Tibial nerve (tissue), 4 donors: ENCODE data around the gene CARMIL1. TPM values are rescaled to one million over a fixed set of nuclear protein-coding genes. Genes with fewer than 3 reads are reported as not detected.
A peak's percentile ranks its signal among the peaks of the same experiment; 100 is the strongest.
"Not testable (repeated sequence)": the region's sequence is repeated elsewhere in the genome, so short reads cannot be mapped to it uniquely, and the experiment has no call there.

Source experiments
- DNase-seq, 2 donors: peaks; one replicate each; pipeline ENCODE4 v3.0.0-alpha.2; 2019; ENCODE audit warnings: low spot score in 2 of 2
- H3K27ac ChIP-seq, 4 donors: fragments of 200-600 bp; sonication (generic) in 3 of 4; one replicate each; pipeline ENCODE4 v1.5.1; 2017 to 2019; ENCODE audit warnings: mild to moderate bottlenecking in 1 of 4
- H3K27me3 ChIP-seq, 2 donors: fragments of 200-600 bp; sonication (generic) in 1 of 2; one replicate each; pipeline versions ENCODE4 v1.5.1 to v1.6.0; 2017 to 2019
- H3K36me3 ChIP-seq, 3 donors: fragments of 200-600 bp; sonication (generic); one replicate each; pipeline ENCODE4 v1.5.1; 2018 to 2019
- H3K4me1 ChIP-seq, 4 donors: fragments of 200-600 bp; sonication (generic) in 3 of 4; one replicate each; pipeline ENCODE4 v1.5.1; 2017 to 2019
- H3K4me3 ChIP-seq, 4 donors: fragments of 200-600 bp; sonication (generic) in 3 of 4; one replicate each; pipeline ENCODE4 v1.5.1; 2017 to 2019; ENCODE audit warnings: mild to moderate bottlenecking in 1 of 4, moderate library complexity in 1 of 4
- H3K9me3 ChIP-seq, 4 donors: fragments of 200-600 bp; sonication (generic) in 3 of 4; one replicate each; pipeline ENCODE4 v1.5.1; 2017 to 2019
- EP300 ChIP-seq, 2 donors: sonication (generic); formaldehyde crosslinking; IDR thresholded peaks; one replicate each; pipeline ENCODE4 v1.6.1; 2017; ENCODE audit warnings: antibody characterized with exemption in 2 of 2, mild to moderate bottlenecking in 1 of 2
- POLR2A ChIP-seq, 2 donors: fragments of 450-650 bp; IDR thresholded peaks; one replicate each; pipeline ENCODE4 v1.6.1; 2017; ENCODE audit warnings: antibody characterized with exemption in 2 of 2, mild to moderate bottlenecking in 2 of 2, moderate library complexity in 2 of 2
- WGBS, 2 donors: methylation state at CpG; one replicate each; pipeline ENCODE4 v1.1.5; 2018; 5-methylcytosine and 5-hydroxymethylcytosine counted together
- total RNA-seq, 4 donors: library from RNA; depleted of rRNA; stranded (reverse); fragments of >200 nt; gene quantifications; one replicate each; pipeline ENCODE4 v1.1.0, GENCODE V29; 2016
- TF ChIP-seq, protein P1 (sequence below), 5 experiments: fragments of 200-600 bp in 3 of 5; fragments of 450-650 bp in 2 of 5; sonication (generic) in 3 of 5; IDR thresholded peaks; one replicate each; pipeline ENCODE4 v1.5.1; 2016 to 2019; ENCODE audit warnings: antibody characterized with exemption in 5 of 5, mild to moderate bottlenecking in 3 of 5, moderate library complexity in 2 of 5

CARMIL1 gene
- total RNA-seq, 4 donors from 2014 or later, result 29.1 to 43.5 (median 34.1) TPM

DNA sequence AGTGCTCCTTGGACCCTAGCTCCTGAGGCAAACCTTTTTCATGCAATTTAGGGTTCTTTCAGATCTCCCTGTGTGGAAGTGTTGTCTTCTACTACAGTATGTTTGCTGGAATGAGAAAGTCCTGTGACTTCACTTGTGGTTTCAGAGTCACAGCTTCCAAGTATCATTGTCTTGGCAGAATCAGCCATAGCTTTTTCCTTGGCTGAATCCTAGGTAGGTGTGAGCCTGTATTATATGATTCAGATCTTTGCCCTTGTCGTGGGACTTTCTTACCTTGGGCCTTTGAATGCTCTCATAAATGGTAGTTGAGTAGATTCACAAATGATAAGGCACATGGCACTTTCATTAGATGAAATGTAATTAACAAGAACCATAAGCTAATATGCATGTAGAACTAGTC is 16.5 kb downstream of the CARMIL1 start:
- Histone ChIP-seq H3K4me1 (peaks cover 0 to 44% (median 30%) of the 10 kb centered on the region in 4 donors), H3K27me3 (no peaks in the 10 kb centered on the region), H3K27ac (peak overlapping the region in 3 of 4 donors; percentile 53 to 87 (median 83)), H3K36me3 (no peaks in the 10 kb centered on the region), H3K9me3 (no peaks in the 10 kb centered on the region), H3K4me3 (no peak overlapping the region)
- TF ChIP-seq EP300 (IDR thresholded peaks at IDR 0.05), result peak in 1 of 2 donors; percentile 11
- no peak for TF ChIP-seq POLR2A (IDR thresholded peaks at IDR 0.05)
- no peak for DNase-seq
- WGBS, 2 donors, result 78 to 85% methylated on average over 1 of the region's 1 CpG

GRCh38 chr6:25296217-25296905 is 17.2 kb downstream of the CARMIL1 start:
- TF ChIP-seq POLR2A (IDR thresholded peaks at IDR 0.05) (no peak), EP300 (IDR thresholded peaks at IDR 0.05) (no peak)
- no peak overlapping the region for H3K4me3 ChIP-seq
- H3K9me3 ChIP-seq, result no peaks in the 10 kb centered on the region
- no peaks in the 10 kb centered on the region for H3K27me3 ChIP-seq
- WGBS, 2 donors, result 70 to 79% methylated on average over 2 of the region's 2 CpGs
- no peak for DNase-seq
- H3K27ac ChIP-seq, result peak overlapping the region in 3 of 4 donors; percentile 53 to 87 (median 83)
- H3K36me3 ChIP-seq, result no peaks in the 10 kb centered on the region
- H3K4me1 ChIP-seq, result peaks cover 0 to 49% (median 36%) of the 10 kb centered on the region in 4 donors

DNA sequence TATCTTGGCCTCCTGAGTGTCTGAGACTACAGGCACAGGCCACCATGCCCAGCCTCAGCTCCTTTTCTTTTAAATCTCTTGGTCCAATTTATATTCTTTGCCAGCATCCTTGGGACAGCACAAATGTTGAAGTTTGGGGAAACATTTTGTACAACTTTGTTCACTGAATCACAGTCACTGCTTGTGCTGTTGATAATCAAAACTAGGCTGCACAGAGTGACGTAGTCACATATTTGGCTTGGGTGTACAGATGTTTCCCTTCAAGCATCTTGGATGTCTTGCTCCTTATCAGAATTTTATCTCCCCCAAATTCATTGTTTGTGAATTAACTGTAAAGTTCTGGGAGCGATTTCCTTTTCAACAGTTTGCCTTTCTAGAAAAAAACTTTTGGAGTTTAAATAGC is 17.9 kb downstream of the CARMIL1 start:
- peaks cover 0 to 54% (median 39%) of the 10 kb centered on the region in 4 donors for H3K4me1 ChIP-seq
- H3K4me3 ChIP-seq, result no peak overlapping the region
- DNase-seq, result peak in 1 of 2 donors; percentile 39
- no peaks in the 10 kb centered on the region for H3K36me3 ChIP-seq
- TF ChIP-seq POLR2A (IDR thresholded peaks at IDR 0.05) (no peak), EP300 (IDR thresholded peaks at IDR 0.05) (peak in 1 of 2 donors; percentile 71)
- H3K9me3 ChIP-seq, result no peaks in the 10 kb centered on the region
- peak overlapping the region in 3 of 4 donors; percentile 57 to 87 (median 83) for H3K27ac ChIP-seq
- H3K27me3 ChIP-seq, result no peaks in the 10 kb centered on the region
- WGBS, 2 donors, result 38 to 52% methylated on average over 2 of the region's 2 CpGs

DNA sequence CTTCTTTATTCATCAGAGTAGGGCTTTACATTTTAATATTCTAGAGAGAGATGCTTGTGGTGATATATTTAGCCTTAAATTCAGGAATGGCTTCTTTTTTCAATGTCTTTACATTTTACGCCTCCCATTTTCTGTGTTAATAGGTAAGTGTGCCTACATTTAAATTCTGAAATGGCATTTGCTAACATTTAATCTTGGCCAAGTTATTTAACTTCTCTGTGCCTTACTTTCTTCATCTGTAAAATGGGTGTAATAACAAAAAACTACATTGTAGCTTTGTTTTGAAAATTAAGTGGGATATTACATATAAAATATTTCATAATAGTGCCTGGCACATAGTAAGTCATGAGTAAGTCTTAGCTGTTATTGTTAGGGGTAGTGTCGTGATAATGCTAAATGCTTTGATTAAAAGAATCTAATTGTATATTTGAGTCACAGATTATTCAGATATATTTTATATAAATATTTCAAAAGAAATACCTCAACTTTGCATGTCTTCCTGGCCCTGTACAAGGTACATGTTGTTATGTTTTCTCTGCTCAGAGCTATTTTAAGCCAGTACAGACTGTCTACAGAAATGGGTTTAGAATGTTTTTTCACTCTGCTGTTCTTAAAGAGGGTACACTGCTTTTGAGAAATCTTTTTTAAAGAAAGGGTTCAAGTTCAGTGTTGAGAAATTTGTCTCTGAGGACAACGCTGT is 18.8 kb downstream of the CARMIL1 start:
- Histone ChIP-seq H3K4me1 (peaks cover 0 to 63% (median 42%) of the 10 kb centered on the region in 4 donors), H3K9me3 (no peaks in the 10 kb centered on the region), H3K4me3 (no peak overlapping the region), H3K36me3 (no peaks in the 10 kb centered on the region), H3K27me3 (no peaks in the 10 kb centered on the region), H3K27ac (peak overlapping the region in 3 of 4 donors; percentile 57 to 83 (median 81))
- DNase-seq, result no peak
- WGBS, 2 donors, result 88 to 90% methylated on average over 3 of the region's 3 CpGs
- TF ChIP-seq EP300 (IDR thresholded peaks at IDR 0.05) (peak in 1 of 2 donors; percentile 22), POLR2A (IDR thresholded peaks at IDR 0.05) (no peak)

DNA sequence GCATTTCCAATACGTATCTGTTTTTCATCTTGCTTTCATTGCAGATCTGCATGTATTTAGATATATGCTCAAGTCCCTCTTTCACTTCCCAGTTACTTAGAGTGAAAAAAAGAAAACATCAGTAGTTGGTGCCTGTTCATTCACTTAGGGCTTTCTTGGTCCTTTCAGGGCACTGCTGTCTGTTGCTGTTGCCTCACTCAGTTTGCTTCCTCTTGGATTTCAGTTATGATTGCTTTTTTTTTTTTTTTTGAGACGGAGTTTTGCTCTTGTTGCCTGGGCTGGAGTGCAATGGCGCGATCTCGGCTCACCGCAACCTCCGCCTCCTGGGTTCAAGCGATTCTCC is 19.3 kb downstream of the CARMIL1 start:
- DNase-seq, H3K4me3 ChIP-seq, H3K9me3 ChIP-seq, H3K27me3 ChIP-seq, H3K36me3 ChIP-seq: not testable (repeated sequence)
- peak overlapping the region in 2 of 4 donors; percentile 46 to 83 for H3K27ac ChIP-seq
- H3K4me1 ChIP-seq, result peaks cover 0 to 68% (median 44%) of the 10 kb centered on the region in 4 donors
- 86 to 89% methylated on average over 8 of the region's 8 CpGs for WGBS, 2 donors

DNA sequence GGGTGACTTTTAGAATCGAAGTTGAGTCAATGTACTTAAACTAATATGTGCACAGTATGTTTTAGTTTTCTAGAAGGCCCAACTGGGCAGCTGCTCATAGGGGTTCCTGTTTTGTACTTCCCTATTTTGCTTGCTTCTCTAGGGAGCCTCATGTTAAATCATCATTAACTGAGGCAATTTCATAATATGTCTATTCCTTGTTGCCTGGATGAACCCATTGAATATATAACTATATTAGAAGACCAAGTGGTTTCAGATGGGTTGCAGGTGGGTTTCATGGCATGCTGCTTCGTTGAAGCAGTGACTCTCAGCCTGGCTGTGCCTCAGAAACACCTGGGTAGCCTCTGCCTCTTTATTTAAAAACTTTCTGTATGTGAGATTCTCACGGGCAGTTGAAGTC is 22.2 kb downstream of the CARMIL1 start:
- no peak for DNase-seq
- TF ChIP-seq POLR2A (IDR thresholded peaks at IDR 0.05), result no peak
- peak in 1 of 2 donors; percentile 22 for TF ChIP-seq EP300 (IDR thresholded peaks at IDR 0.05)
- H3K9me3 ChIP-seq, result no peaks in the 10 kb centered on the region
- 60 to 78% methylated on average over 3 of the region's 3 CpGs for WGBS, 2 donors
- no peaks in the 10 kb centered on the region for H3K36me3 ChIP-seq
- H3K27ac ChIP-seq, result peak overlapping the region in 2 of 4 donors; percentile 65 to 72
- H3K4me3 ChIP-seq, result no peak overlapping the region
- peaks cover 0 to 60% (median 38%) of the 10 kb centered on the region in 4 donors for H3K4me1 ChIP-seq
- H3K27me3 ChIP-seq, result no peaks in the 10 kb centered on the region

- TF ChIP-seq EP300 (IDR thresholded peaks at IDR 0.05) (no peak), POLR2A (IDR thresholded peaks at IDR 0.05) (no peak)
- TF ChIP-seq, protein P1, sequence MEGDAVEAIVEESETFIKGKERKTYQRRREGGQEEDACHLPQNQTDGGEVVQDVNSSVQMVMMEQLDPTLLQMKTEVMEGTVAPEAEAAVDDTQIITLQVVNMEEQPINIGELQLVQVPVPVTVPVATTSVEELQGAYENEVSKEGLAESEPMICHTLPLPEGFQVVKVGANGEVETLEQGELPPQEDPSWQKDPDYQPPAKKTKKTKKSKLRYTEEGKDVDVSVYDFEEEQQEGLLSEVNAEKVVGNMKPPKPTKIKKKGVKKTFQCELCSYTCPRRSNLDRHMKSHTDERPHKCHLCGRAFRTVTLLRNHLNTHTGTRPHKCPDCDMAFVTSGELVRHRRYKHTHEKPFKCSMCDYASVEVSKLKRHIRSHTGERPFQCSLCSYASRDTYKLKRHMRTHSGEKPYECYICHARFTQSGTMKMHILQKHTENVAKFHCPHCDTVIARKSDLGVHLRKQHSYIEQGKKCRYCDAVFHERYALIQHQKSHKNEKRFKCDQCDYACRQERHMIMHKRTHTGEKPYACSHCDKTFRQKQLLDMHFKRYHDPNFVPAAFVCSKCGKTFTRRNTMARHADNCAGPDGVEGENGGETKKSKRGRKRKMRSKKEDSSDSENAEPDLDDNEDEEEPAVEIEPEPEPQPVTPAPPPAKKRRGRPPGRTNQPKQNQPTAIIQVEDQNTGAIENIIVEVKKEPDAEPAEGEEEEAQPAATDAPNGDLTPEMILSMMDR (IDR thresholded peaks at IDR 0.05), result no peak
- no peaks in the 10 kb centered on the region for H3K27me3 ChIP-seq
- peaks cover 0 to 52% (median 31%) of the 10 kb centered on the region in 4 donors for H3K4me1 ChIP-seq
- H3K9me3 ChIP-seq, result no peaks in the 10 kb centered on the region
- 29 to 53% methylated on average over 1 of the region's 1 CpG for WGBS, 2 donors
- no peak for DNase-seq
- no peaks in the 10 kb centered on the region for H3K36me3 ChIP-seq
- peak overlapping the region in 2 of 4 donors; percentile 65 to 72 for H3K27ac ChIP-seq
- H3K4me3 ChIP-seq, result no peak overlapping the region
Observed at GRCh38 chr6:25302151-25302550, 23.0 kb downstream of the CARMIL1 start.

DNA sequence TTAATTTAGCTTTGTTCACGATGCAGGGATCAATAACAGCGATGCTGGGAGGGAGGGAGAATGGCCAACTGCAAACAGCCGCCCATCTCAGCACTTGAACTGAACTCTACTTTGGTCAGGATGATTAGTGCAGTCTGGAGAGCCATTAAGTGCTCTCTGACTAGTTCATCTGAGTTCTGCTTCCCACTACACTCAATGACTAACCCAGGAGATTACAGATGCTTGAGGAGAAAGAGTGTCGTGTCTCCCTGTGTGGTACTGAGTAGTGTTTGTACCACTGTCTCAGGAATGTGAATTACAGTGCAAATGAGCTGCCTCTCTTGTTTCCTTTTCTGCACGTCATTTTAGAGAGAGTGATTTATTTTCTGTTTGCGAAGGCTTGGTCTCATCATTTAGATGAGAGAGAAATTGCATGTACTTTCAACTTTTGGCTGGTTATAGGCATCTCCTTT is 23.5 kb downstream of the CARMIL1 start:
- H3K4me3 ChIP-seq, result no peak overlapping the region
- H3K27me3 ChIP-seq, result no peaks in the 10 kb centered on the region
- peak overlapping the region in 2 of 4 donors; percentile 65 to 72 for H3K27ac ChIP-seq
- no peaks in the 10 kb centered on the region for H3K36me3 ChIP-seq
- H3K9me3 ChIP-seq, result no peaks in the 10 kb centered on the region
- peaks cover 0 to 50% (median 28%) of the 10 kb centered on the region in 4 donors for H3K4me1 ChIP-seq
- DNase-seq, result no peak
- TF ChIP-seq EP300 (IDR thresholded peaks at IDR 0.05), result peak in 1 of 2 donors; percentile 29
- TF ChIP-seq, protein P1 (IDR thresholded peaks at IDR 0.05), result no peak
- WGBS, 2 donors, result 40 to 45% methylated on average over 6 of the region's 6 CpGs
